CD4-positive, alpha-beta T cell (primary cell): ENCODE data around the gene ITSN1. TPM values are rescaled to one million over a fixed set of nuclear protein-coding genes. Genes with fewer than 3 reads are reported as not detected.

Experiments used
- ATAC-seq: fragments of 200-7000 bp; cut with Tn5 transposase; one replicate; pipeline ENCODE4 v1.10.0; 2022; ENCODE audit warnings: mild to moderate bottlenecking; ENCODE audit not compliant: poor library complexity
- CTCF ChIA-PET: fragments of 350-600 bp; sonication (Branson Sonifier 250); formaldehyde crosslinking; loops from one replicate; lab custom pipeline; 2021; ENCODE audit warnings: antibody characterized with exemption, inconsistent platforms; lab: Charles Lee
- POLR2A ChIA-PET: fragments of 350-600 bp; sonication (Branson Sonifier 250); formaldehyde crosslinking; loops from one replicate; lab custom pipeline; 2021; ENCODE audit warnings: antibody characterized with exemption, inconsistent platforms; lab: Charles Lee
- DNase-seq, 14 experiments: peaks; one replicate each; pipeline ENCODE4 v3.0.0-alpha.2; 2013 to 2020; ENCODE audit warnings: mixed read lengths in 2 of 14
- H3K27ac ChIP-seq, 2 donors: one replicate each; pipeline versions ENCODE4 v1.5.1 to v1.7.0; 2013; ENCODE audit warnings: low read length in 2 of 2, low read depth in 1 of 2, mild to moderate bottlenecking in 1 of 2
- H3K27me3 ChIP-seq, 2 experiments: 1 replicate in 1 of 2; 2 replicates in 1 of 2; pipeline versions ENCODE4 v1.6.1 to v1.7.0; 2013; ENCODE audit warnings: low read length in 2 of 2, control low read depth in 1 of 2, mild to moderate bottlenecking in 1 of 2, moderate library complexity in 1 of 2; ENCODE audit not compliant: insufficient read depth in 2 of 2, control insufficient read depth in 1 of 2
- H3K36me3 ChIP-seq: one replicate; pipeline ENCODE4 v1.6.1; 2013; ENCODE audit warnings: low read length, control low read depth; ENCODE audit not compliant: insufficient read depth
- H3K4me1 ChIP-seq: one replicate; pipeline ENCODE4 v1.6.1; 2013; ENCODE audit warnings: low read length, control low read depth; ENCODE audit not compliant: insufficient read depth
- H3K4me3 ChIP-seq: one replicate; pipeline ENCODE4 v1.5.1; 2013; ENCODE audit warnings: mild to moderate bottlenecking, low read length, moderate library complexity
- H3K9me3 ChIP-seq, 2 experiments: 1 replicate in 1 of 2; 2 replicates in 1 of 2; pipeline versions ENCODE4 v1.6.1 to v1.7.0; 2013; ENCODE audit warnings: low read length in 2 of 2, mild to moderate bottlenecking in 2 of 2, control low read depth in 1 of 2, moderate library complexity in 1 of 2; ENCODE audit not compliant: control insufficient read depth in 1 of 2, insufficient read depth in 1 of 2
- H3K27ac Mint-ChIP-seq: one replicate; pipeline ENCODE4 v1.8.0; 2020; ENCODE audit warnings: mixed read lengths
- H3K27me3 Mint-ChIP-seq: one replicate; pipeline ENCODE4 v1.8.0; 2021; ENCODE audit warnings: mixed read lengths
- H3K36me3 Mint-ChIP-seq: one replicate; pipeline ENCODE4 v1.8.0; 2021; ENCODE audit warnings: low read depth, mixed read lengths
- H3K4me1 Mint-ChIP-seq: one replicate; pipeline ENCODE4 v1.8.0; 2021; ENCODE audit warnings: low read depth, mixed read lengths
- H3K4me3 Mint-ChIP-seq: one replicate; pipeline ENCODE4 v1.8.0; 2020; ENCODE audit warnings: mild to moderate bottlenecking, mixed read lengths
- H3K9me3 Mint-ChIP-seq: one replicate; pipeline ENCODE4 v1.8.0; 2020; ENCODE audit warnings: mixed read lengths
- CTCF ChIP-seq: fragments of 200-600 bp; IDR thresholded peaks from one replicate; pipeline ENCODE4 v1.8.0; 2022; ENCODE audit warnings: antibody characterized with exemption, mild to moderate bottlenecking
- intact Hi-C, 2 experiments: fragments of 100-400 bp; cut with DNase I in 1 of 2; cut with micrococcal nuclease in 1 of 2; formaldehyde crosslinking; loops; one replicate each; pipeline versions ENCODE4 v1.15.1 to v1.9.0; 2023 to 2025; cut with DNase I, micrococcal nuclease
- total RNA-seq, 174 experiments: library from RNA in 2 of 174; stranded (reverse) in 2 of 174; gene quantifications; one replicate each; pipeline ENCODE4 v1.2.3 and lab custom pipeline; 2021 to 2026

The ITSN1 gene
- total RNA-seq, 2 experiments from 2014 or later, result 2.1 to 3.0 TPM

- TF ChIP-seq CTCF, result no peak
- Histone ChIP-seq H3K9me3 (no peaks in the 10 kb centered on the region), H3K36me3 (no peaks in the 10 kb centered on the region), H3K27ac (no peak overlapping the region), H3K4me1 (no peaks in the 10 kb centered on the region), H3K4me3 (no peak overlapping the region), H3K27me3 (peaks cover 0 to 2% of the 10 kb centered on the region in 2 experiments)
- no peak for ATAC-seq
- no peaks in the 10 kb centered on the region for H3K27me3 Mint-ChIP-seq
- no peak for DNase-seq
- CTCF ChIA-PET, result no interaction called here
- no peak overlapping the region for H3K4me3 Mint-ChIP-seq
- no peaks in the 10 kb centered on the region for H3K36me3 Mint-ChIP-seq
- intact Hi-C loops, result no loop called here
- POLR2A ChIA-PET, result no interaction called here
- no peaks in the 10 kb centered on the region for H3K9me3 Mint-ChIP-seq
- H3K27ac Mint-ChIP-seq, result no peak overlapping the region
- no peaks in the 10 kb centered on the region for H3K4me1 Mint-ChIP-seq
These were observed 214.7 kb downstream of the ITSN1 start for GRCh38 chr21:33856893-33857527.

- Mint-ChIP-seq H3K9me3 (no peaks in the 10 kb centered on the region), H3K4me3 (no peak overlapping the region), H3K36me3 (no peaks in the 10 kb centered on the region), H3K4me1 (no peaks in the 10 kb centered on the region), H3K27ac (no peak overlapping the region), H3K27me3 (no peaks in the 10 kb centered on the region)
- no peaks in the 10 kb centered on the region for H3K36me3 ChIP-seq
- no peak for TF ChIP-seq CTCF
- ATAC-seq, result no peak
- no peaks in the 10 kb centered on the region for H3K9me3 ChIP-seq
- DNase-seq, result no peak
- H3K4me1 ChIP-seq, result no peaks in the 10 kb centered on the region
- intact Hi-C loops, result no loop called here
- H3K27ac ChIP-seq, result no peak overlapping the region
- no peak overlapping the region for H3K4me3 ChIP-seq
- peaks cover 0 to 2% of the 10 kb centered on the region in 2 experiments for H3K27me3 ChIP-seq
- ChIA-PET POLR2A (no interaction called here), CTCF (no interaction called here)
These were observed 215.8 kb downstream of the ITSN1 start for GRCh38 chr21:33857846-33858666.

- ChIA-PET CTCF (no interaction called here), POLR2A (no interaction called here)
- no peaks in the 10 kb centered on the region for H3K4me1 ChIP-seq
- H3K4me3 ChIP-seq, result no peak overlapping the region
- Mint-ChIP-seq H3K27ac (no peak overlapping the region), H3K4me3 (no peak overlapping the region), H3K9me3 (no peaks in the 10 kb centered on the region), H3K36me3 (no peaks in the 10 kb centered on the region), H3K4me1 (no peaks in the 10 kb centered on the region), H3K27me3 (no peaks in the 10 kb centered on the region)
- intact Hi-C loops, result no loop called here
- H3K27me3 ChIP-seq, result peaks cover 0 to 2% of the 10 kb centered on the region in 2 experiments
- ATAC-seq, result no peak
- no peaks in the 10 kb centered on the region for H3K9me3 ChIP-seq
- no peaks in the 10 kb centered on the region for H3K36me3 ChIP-seq
- no peak for TF ChIP-seq CTCF
- DNase-seq, result no peak
- no peak overlapping the region for H3K27ac ChIP-seq
These were observed 216.5 kb downstream of the ITSN1 start for GRCh38 chr21:33858667-33859372.
